Fibroblast of pulmonary artery (primary cell): Measurements from ENCODE around the gene RNF225.
A peak's percentile ranks its signal among the peaks of the same experiment; 100 is the strongest.

Experiments used
- DNase-seq: peaks from one replicate; pipeline ENCODE4 v3.0.0-alpha.2; 2010; ENCODE audit warnings: low read depth
- H3K4me3 ChIP-seq: replicated peaks from 2 replicates; pipeline ENCODE4 v1.5.1; 2011; ENCODE audit warnings: low read depth, mild to moderate bottlenecking, control low read depth, low read length, moderate library complexity
- CTCF ChIP-seq: IDR thresholded peaks from 2 replicates; pipeline ENCODE4 v1.5.1; 2011; ENCODE audit warnings: mild to moderate bottlenecking, control low read depth, low read length, inconsistent platforms; ENCODE audit errors: missing control alignments

The RNF225 gene

GRCh38 chr19:58355908-58356765 is 39.3 kb upstream of the RNF225 start:
- H3K4me3 ChIP-seq: peak overlapping the region; percentile 19
- DNase-seq: peak; percentile 49
- no peak for TF ChIP-seq CTCF

- TF ChIP-seq CTCF: no peak
- H3K4me3 ChIP-seq: peak overlapping the region; percentile 19
- DNase-seq: peak; percentile 27
Observed at GRCh38 chr19:58356766-58357480, 38.5 kb upstream of the RNF225 start.

- no peak for DNase-seq
- H3K4me3 ChIP-seq: no peak overlapping the region
Observed at GRCh38 chr19:58357481-58358145, 37.8 kb upstream of the RNF225 start.

GRCh38 chr19:58361900-58362271 is 33.6 kb upstream of the RNF225 start:
- no peak for TF ChIP-seq CTCF
- peak overlapping the region; percentile 74 for H3K4me3 ChIP-seq
- DNase-seq: peak; percentile 55

More at GRCh38 chr19:58357481-58358145, 37.8 kb upstream of the RNF225 start:
- no peak for TF ChIP-seq CTCF

GRCh38 chr19:58362272-58362994 is 33.0 kb upstream of the RNF225 start, which contains the start of gene ZNF497:
TSS of gene ZNF497 (minus strand) at chr19:58362751. CDS start at chr19:58357635, 5,116 bp downstream.
- TF ChIP-seq CTCF: no peak
- H3K4me3 ChIP-seq: peak within 1 kb of the TSS; percentile 74
- peak; percentile 97 for DNase-seq

GRCh38 chr19:58364146-58364545 is 31.3 kb upstream of the RNF225 start:
- TF ChIP-seq CTCF: no peak
- no peak overlapping the region for H3K4me3 ChIP-seq
- no peak for DNase-seq
